Measurements from ENCODE around the gene CDHR1.

DNA sequence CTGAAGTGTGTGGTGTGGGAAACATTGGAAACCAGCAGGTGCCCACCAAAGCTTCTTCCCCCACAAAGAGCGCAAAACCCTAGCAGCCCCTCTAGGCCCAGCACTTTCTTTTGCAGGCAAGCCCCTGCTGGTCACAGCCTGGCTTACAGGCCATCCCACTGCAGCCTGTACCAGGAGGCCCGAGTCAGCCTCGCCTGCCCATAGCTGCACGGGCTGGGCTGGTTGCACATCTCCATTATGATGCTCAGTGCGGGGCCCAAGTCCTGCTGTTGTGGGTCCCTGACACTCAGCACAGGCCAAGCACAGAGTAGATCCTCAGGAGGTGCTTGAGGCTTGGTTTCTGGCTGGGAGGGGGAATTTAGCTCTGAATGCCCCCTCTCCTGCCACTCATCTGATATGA lies 8.0 kb downstream of the CDHR1 start:
- TF ChIP-seq, protein P1, sequence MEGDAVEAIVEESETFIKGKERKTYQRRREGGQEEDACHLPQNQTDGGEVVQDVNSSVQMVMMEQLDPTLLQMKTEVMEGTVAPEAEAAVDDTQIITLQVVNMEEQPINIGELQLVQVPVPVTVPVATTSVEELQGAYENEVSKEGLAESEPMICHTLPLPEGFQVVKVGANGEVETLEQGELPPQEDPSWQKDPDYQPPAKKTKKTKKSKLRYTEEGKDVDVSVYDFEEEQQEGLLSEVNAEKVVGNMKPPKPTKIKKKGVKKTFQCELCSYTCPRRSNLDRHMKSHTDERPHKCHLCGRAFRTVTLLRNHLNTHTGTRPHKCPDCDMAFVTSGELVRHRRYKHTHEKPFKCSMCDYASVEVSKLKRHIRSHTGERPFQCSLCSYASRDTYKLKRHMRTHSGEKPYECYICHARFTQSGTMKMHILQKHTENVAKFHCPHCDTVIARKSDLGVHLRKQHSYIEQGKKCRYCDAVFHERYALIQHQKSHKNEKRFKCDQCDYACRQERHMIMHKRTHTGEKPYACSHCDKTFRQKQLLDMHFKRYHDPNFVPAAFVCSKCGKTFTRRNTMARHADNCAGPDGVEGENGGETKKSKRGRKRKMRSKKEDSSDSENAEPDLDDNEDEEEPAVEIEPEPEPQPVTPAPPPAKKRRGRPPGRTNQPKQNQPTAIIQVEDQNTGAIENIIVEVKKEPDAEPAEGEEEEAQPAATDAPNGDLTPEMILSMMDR (IDR thresholded peaks at IDR 0.05), result no peak
- TF ChIP-seq, protein P2, sequence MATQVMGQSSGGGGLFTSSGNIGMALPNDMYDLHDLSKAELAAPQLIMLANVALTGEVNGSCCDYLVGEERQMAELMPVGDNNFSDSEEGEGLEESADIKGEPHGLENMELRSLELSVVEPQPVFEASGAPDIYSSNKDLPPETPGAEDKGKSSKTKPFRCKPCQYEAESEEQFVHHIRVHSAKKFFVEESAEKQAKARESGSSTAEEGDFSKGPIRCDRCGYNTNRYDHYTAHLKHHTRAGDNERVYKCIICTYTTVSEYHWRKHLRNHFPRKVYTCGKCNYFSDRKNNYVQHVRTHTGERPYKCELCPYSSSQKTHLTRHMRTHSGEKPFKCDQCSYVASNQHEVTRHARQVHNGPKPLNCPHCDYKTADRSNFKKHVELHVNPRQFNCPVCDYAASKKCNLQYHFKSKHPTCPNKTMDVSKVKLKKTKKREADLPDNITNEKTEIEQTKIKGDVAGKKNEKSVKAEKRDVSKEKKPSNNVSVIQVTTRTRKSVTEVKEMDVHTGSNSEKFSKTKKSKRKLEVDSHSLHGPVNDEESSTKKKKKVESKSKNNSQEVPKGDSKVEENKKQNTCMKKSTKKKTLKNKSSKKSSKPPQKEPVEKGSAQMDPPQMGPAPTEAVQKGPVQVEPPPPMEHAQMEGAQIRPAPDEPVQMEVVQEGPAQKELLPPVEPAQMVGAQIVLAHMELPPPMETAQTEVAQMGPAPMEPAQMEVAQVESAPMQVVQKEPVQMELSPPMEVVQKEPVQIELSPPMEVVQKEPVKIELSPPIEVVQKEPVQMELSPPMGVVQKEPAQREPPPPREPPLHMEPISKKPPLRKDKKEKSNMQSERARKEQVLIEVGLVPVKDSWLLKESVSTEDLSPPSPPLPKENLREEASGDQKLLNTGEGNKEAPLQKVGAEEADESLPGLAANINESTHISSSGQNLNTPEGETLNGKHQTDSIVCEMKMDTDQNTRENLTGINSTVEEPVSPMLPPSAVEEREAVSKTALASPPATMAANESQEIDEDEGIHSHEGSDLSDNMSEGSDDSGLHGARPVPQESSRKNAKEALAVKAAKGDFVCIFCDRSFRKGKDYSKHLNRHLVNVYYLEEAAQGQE (IDR thresholded peaks at IDR 0.05; ENCODE audit: insufficient read depth in 1 of 2, low read depth in 2 of 2, low read length in 1 of 2), result no peak
- TF ChIP-seq POLR2AphosphoS5 (IDR thresholded peaks at IDR 0.05; ENCODE audit: low read depth, low read length), result no peak

Measured in Panc1 (cell line).